ENCODE results near the gene ETV3. TPM values are rescaled to one million over a fixed set of nuclear protein-coding genes. Genes with fewer than 3 reads are reported as not detected.

Gene ETV3
- total RNA-seq, 1 experiment from 2014 or later = 21.2 TPM

GRCh38 chr1:157116737-157117103 is 21.5 kb downstream of the ETV3 start (continued):
- no peak for TF ChIP-seq REST (IDR thresholded peaks at IDR 0.05; ENCODE audit: low read depth)
- no peak for TF ChIP-seq TCF7L2 (IDR thresholded peaks at IDR 0.05; ENCODE audit: borderline replicate concordance, extremely low read depth, insufficient read depth, insufficient read length)
- no peak for TF ChIP-seq EZH2phosphoT487 (IDR thresholded peaks at IDR 0.05; ENCODE audit: borderline replicate concordance)

GRCh38 chr1:157115851-157116736 is 22.1 kb downstream of the ETV3 start:
- Histone ChIP-seq H2AFZ (ENCODE audit: low read depth, low read length, poor library complexity, severe bottlenecking) (no peak overlapping the region), H3K27ac (ENCODE audit: low read depth, low read length) (no peak overlapping the region), H4K20me1 (ENCODE audit: insufficient read depth) (no peaks in the 10 kb centered on the region), H3K4me3 (replicated peaks in 1 of 2; ENCODE audit: low read depth in 1 of 2, low read length in 2 of 2) (no peak overlapping the region), H3K27me3 (ENCODE audit: insufficient read depth, low read length) (peaks cover 3% of the 10 kb centered on the region; the same call in 1 of the 2 replicates), H3K9me2 (ENCODE audit: insufficient read depth) (no peaks in the 10 kb centered on the region), H3K9me3 (ENCODE audit: control insufficient read depth in 1 of 2, insufficient read depth in 1 of 2, low read depth in 1 of 2, low read length in 2 of 2) (no peaks in the 10 kb centered on the region), H3K4me1 (ENCODE audit: control insufficient read depth in 1 of 2, insufficient read depth in 2 of 2, low read length in 2 of 2) (no peaks in the 10 kb centered on the region), H3K79me2 (ENCODE audit: insufficient read depth, low read length) (no peaks in the 10 kb centered on the region), H3K4me2 (ENCODE audit: low read length) (no peak overlapping the region), H3K36me3 (ENCODE audit: control insufficient read depth in 1 of 2, insufficient read depth in 2 of 2, low read length in 2 of 2) (no peaks in the 10 kb centered on the region), H3K9ac (ENCODE audit: low read length) (no peak overlapping the region)
- DNase-seq (ENCODE audit: low read depth, low spot score) (no peak), ATAC-seq (no peak)
- no TSS peak for BruUV-seq (replicated peaks)
- intact Hi-C loops (cut with micrococcal nuclease) = no loop called here
- ChIA-PET RAD21 (ENCODE audit: low non-redundant PET in 1 of 2, low total read pairs in 2 of 2, uncharacterized antibody in 2 of 2, unreplicated experiment in 2 of 2) (no interaction called here), POLR2A (no interaction called here), CTCF (no interaction called here)
- TF ChIP-seq SP1 (IDR thresholded peaks at IDR 0.05; ENCODE audit: low read depth) (no peak), CTCF (IDR thresholded peaks at IDR 0.05 in 2 of 3, conservative IDR thresholded peaks at IDR 0.05 in 1 of 3; ENCODE audit: borderline replicate concordance in 1 of 3, insufficient read depth in 1 of 3, low read depth in 2 of 3, low read length in 2 of 3) (no peak), FOSL1 (IDR thresholded peaks at IDR 0.05; ENCODE audit: low read depth) (no peak), SIN3A (IDR thresholded peaks at IDR 0.05; ENCODE audit: low read depth) (no peak), EGR1 (IDR thresholded peaks at IDR 0.05; ENCODE audit: low read depth) (no peak), ZBTB33 (IDR thresholded peaks at IDR 0.05; ENCODE audit: extremely low read depth, insufficient replicate concordance, low read length) (no peak), YY1 (IDR thresholded peaks at IDR 0.05; ENCODE audit: extremely low read depth, insufficient replicate concordance, low read depth, low read length) (no peak)
